NB4 (cell line): ENCODE measurements around the gene RPL10A.
A peak's percentile ranks its signal among the peaks of the same experiment; 100 is the strongest.

Experiments
- DNase-seq: peaks from one replicate; pipeline ENCODE4 v3.0.0; 2010; ENCODE audit warnings: low read depth
- H3K4me3 ChIP-seq: one replicate; pipeline ENCODE4 v1.5.1; 2011; ENCODE audit warnings: mild to moderate bottlenecking, low read depth, low read length, moderate library complexity
- MYC ChIP-seq: IDR thresholded peaks from 2 replicates; pipeline ENCODE4 v1.6.1; 2011; ENCODE audit warnings: low read depth, low read length
- POLR2A ChIP-seq: IDR thresholded peaks from 2 replicates; pipeline ENCODE4 v1.6.1; 2011; ENCODE audit warnings: mild to moderate bottlenecking; ENCODE audit not compliant: insufficient read length; ENCODE audit errors: extremely low read depth
- TF ChIP-seq, protein P1 (sequence below): IDR thresholded peaks from one replicate; pipeline ENCODE4 v1.5.1; 2012; ENCODE audit warnings: low read depth, low read length
- TF ChIP-seq, protein P2 (sequence below): IDR thresholded peaks from 2 replicates; pipeline ENCODE4 v1.6.1; 2011; ENCODE audit warnings: low read depth, low read length

The RPL10A gene

DNA sequence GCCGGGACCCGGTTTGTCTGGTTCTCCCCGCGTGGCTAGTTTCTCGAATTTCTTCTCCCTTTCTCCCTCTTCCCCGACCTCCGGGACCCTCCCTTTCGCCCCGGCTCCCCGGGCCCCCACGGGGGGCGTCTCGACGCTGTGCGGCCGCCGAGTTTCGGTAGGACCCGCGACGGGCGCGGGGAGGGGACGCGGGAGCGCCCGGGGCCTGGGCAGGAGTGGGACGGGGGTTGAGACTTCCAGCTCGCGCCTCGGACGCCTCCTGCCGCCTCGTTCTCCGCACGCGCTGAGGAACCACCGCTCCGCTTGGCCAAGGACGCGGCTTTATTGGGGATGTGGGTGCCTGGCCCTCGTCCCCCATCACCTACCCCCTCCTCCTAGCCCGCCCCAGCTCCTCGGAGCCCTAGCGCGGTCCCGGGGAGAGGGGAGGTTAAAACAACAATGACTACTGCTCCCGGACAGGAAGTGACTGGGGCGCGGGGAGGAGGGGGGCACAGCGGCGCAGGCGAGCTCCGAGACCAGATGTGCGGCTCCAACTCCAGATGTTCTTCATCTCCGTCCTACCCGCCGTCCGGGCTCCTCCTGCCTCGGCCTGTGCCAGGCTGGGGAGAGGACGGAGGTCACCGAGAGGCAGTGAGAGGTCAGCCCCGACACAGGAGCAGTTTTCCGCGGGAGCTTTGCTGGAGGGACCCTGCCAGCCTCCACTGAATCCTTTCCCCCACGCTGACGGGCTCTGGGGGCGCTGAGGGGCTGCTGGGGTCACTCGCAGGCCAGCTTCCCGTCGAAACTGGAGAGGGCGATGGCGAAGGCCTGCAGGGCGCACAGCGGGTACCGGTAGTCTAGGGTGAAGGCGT lies 29.6 kb downstream of the RPL10A start:
- TF ChIP-seq MYC (peak; percentile 19), POLR2A (peak; percentile 29)
- TF ChIP-seq, protein P1, sequence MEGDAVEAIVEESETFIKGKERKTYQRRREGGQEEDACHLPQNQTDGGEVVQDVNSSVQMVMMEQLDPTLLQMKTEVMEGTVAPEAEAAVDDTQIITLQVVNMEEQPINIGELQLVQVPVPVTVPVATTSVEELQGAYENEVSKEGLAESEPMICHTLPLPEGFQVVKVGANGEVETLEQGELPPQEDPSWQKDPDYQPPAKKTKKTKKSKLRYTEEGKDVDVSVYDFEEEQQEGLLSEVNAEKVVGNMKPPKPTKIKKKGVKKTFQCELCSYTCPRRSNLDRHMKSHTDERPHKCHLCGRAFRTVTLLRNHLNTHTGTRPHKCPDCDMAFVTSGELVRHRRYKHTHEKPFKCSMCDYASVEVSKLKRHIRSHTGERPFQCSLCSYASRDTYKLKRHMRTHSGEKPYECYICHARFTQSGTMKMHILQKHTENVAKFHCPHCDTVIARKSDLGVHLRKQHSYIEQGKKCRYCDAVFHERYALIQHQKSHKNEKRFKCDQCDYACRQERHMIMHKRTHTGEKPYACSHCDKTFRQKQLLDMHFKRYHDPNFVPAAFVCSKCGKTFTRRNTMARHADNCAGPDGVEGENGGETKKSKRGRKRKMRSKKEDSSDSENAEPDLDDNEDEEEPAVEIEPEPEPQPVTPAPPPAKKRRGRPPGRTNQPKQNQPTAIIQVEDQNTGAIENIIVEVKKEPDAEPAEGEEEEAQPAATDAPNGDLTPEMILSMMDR = no peak
- TF ChIP-seq, protein P2, sequence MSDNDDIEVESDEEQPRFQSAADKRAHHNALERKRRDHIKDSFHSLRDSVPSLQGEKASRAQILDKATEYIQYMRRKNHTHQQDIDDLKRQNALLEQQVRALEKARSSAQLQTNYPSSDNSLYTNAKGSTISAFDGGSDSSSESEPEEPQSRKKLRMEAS = peak; percentile 55
- DNase-seq = peak; percentile 91
- peak overlapping the region; percentile 50 for H3K4me3 ChIP-seq

DNA sequence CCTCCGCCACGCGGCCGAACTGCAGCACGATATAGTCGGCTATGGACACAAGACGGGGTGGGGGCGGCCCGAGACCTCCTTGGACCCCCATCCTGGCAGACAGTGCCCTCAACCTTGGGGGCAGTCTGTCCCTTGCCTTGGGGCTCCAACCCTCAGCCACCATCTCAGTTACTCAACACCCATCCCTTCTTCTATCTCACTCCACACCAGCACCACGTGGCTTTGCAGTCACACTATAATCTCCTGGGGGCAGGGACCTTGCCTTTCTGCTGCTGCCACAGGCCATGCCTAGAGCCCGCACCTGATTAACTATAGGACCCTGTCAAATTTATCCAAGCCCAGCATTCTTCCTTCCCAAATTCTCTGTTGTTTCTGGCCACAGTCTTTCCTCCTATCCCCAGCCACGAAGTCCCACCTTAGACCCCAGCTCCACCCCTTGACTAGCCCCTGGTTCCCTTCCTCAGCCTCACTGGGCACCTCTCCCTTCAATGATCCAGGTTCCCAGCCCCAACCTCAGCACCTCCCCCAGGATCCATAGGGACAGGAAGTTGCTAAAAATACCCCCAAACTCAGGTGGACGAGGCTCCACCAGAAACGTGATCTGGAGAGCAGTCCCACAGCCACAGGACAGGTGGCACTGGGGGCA lies 30.3 kb downstream of the RPL10A start:
- TF ChIP-seq, protein P2 = peak; percentile 96
- no peak for TF ChIP-seq POLR2A
- TF ChIP-seq, protein P1 = no peak
- peak; percentile 93 for TF ChIP-seq MYC
- peak; percentile 71 for DNase-seq
- no peak overlapping the region for H3K4me3 ChIP-seq

DNA sequence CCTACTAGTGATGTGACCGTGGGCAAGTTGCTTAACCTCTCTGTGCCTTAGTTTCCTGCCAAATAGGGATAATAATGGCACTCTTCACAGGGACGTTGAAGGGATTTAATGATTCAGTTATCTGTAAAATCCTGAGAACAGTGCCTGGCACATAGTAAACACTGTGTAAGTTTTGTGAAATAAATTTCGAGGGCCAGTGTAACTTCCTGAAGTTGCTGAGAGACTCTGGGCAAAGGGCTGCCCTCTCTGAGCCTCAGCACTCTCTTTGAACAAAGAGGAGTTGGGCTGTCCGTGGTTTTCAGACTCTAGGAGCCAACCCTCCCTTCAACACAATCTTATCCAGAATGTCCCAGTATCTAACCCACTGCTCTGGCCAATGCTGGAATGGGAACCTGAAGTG lies 31.2 kb downstream of the RPL10A start:
- no peak for DNase-seq
- TF ChIP-seq, protein P2 = no peak
- TF ChIP-seq, protein P1 = no peak
- TF ChIP-seq POLR2A = no peak
- H3K4me3 ChIP-seq = no peak overlapping the region

DNA sequence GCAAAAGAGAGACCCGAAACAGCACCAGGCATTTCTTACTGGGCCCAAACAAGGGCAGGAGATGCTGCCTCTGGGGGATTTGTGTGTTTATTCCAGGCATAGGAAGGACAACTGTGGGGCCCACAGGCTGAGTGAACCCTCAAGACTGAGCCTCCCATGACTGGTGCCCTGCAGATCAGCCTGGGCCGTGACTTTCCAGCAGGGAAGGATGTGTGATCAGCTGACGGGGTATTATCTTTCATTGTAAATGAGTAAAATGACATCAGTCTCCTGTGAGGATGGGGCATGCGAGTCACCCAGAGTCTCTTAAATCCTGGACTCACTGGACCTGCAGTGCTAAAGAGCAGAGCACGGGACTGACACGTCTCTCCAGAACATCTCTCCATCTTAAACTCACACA lies 32.6 kb downstream of the RPL10A start:
- DNase-seq = peak; percentile 21
- TF ChIP-seq MYC = no peak
- TF ChIP-seq, protein P1 = no peak

DNA sequence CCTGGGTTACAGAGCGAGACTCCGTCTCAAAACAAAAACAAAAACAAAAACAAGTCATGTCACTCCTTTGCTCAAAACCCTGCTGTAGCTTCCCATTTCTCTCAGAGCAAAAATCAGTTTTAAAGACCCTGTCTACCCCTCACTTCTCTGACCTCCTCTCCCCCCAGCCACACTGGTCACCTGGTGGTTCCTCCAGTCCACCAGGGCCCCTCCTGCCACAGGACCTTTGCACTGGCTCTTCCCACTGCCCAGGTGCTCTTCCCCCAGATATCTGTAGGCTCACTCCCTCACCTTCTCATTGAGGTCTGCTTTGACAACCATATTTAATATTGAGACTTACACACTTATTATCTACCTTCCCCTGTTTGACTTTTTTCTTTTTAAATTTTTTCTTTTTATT lies 33.6 kb downstream of the RPL10A start:
- DNase-seq = no peak
- TF ChIP-seq MYC (no peak), POLR2A (no peak)
- TF ChIP-seq, protein P1 = no peak
- TF ChIP-seq, protein P2 = no peak
- no peak overlapping the region for H3K4me3 ChIP-seq

More for the DNA sequence above, 32.6 kb downstream of the RPL10A start:
- no peak overlapping the region for H3K4me3 ChIP-seq
